GM12801 (cell line): ENCODE data around the gene P2RX1.

Experiments
- TF ChIP-seq, protein P1 (sequence below): IDR thresholded peaks from one replicate; pipeline ENCODE4 v1.5.1; 2011; ENCODE audit warnings: control low read depth; ENCODE audit not compliant: insufficient read length; ENCODE audit errors: extremely low read depth

P2RX1 gene

DNA sequence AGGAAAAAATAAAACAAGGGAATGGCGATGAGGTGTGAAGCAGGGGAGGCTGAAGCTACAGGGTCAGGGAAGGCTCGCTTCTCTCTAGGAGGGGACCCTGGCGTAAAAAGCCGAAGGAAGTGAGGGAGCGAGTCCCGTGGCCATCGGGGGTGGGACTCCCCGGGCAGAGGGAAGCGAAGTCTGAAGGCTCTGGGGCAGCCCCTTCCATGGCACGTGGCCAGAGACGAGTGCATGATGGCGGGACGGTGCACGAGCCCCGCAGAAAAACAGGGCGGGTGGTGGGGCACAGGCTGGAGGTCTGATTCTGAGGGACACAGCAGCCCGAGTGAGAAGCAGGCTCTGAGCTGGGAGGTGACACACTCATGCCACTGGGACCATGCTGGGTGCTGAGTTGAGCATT lies 49.2 kb downstream of the P2RX1 start:
- TF ChIP-seq, protein P1, sequence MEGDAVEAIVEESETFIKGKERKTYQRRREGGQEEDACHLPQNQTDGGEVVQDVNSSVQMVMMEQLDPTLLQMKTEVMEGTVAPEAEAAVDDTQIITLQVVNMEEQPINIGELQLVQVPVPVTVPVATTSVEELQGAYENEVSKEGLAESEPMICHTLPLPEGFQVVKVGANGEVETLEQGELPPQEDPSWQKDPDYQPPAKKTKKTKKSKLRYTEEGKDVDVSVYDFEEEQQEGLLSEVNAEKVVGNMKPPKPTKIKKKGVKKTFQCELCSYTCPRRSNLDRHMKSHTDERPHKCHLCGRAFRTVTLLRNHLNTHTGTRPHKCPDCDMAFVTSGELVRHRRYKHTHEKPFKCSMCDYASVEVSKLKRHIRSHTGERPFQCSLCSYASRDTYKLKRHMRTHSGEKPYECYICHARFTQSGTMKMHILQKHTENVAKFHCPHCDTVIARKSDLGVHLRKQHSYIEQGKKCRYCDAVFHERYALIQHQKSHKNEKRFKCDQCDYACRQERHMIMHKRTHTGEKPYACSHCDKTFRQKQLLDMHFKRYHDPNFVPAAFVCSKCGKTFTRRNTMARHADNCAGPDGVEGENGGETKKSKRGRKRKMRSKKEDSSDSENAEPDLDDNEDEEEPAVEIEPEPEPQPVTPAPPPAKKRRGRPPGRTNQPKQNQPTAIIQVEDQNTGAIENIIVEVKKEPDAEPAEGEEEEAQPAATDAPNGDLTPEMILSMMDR = no peak

DNA sequence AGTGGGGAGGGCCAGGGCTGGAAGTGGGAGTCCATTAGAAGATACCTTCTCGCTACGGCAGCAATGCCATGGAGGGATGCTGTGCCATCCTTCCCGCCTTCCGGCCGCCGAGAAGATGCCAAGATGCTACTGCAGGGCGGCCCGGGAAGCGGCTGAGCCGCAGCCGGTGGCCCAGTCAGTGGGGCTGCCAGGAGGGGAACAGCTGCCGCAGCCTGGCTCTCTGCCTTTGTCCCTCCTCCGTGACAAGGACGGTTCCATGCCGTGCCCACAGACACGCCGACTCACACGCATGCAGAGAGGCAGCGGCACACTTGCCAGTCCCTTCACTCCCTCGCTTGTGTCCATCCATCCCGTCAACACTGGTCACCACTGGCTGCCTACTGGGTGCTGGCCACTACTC lies 50.0 kb downstream of the P2RX1 start:
- TF ChIP-seq, protein P1 = no peak

DNA sequence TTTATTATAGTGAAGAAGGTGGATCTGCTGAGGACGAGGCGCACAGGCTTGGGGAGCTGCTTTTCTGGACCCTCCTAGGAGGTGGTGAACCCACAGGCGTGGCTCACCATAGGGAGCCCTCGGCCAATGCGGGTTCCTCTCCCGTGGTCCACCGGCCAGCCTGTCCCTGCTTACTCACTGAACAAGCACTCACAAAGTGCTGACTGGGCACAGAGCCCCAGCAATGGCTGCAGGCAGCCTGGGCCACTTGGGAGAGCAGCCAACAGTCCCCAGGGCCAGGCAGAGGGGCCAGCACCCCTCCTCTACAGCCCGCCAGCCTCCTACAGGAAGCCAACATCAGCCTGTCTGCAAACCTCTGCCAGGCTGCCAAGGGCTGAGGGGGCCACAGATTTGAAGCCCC lies 51.1 kb downstream of the P2RX1 start:
- TF ChIP-seq, protein P1 = no peak

DNA sequence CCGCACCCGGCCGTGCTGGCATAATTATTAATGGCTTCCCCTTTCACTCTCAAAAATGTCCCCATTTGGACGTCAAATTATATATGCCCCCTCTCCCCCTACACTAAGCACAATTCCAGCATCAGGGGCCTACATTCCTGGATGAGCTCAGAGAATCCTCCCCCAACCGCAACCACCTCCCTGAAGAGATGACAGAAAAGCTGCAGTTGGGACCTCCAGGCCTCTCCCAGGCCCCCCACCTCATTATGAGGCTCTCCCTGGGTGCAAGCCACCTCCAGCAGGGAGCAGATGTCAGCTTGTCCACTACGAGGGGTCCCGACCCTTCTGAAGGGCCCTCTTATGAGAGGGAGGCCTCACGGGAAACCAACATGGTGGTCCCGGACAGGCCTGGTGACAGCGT lies 51.7 kb downstream of the P2RX1 start:
- TF ChIP-seq, protein P1 = no peak

DNA sequence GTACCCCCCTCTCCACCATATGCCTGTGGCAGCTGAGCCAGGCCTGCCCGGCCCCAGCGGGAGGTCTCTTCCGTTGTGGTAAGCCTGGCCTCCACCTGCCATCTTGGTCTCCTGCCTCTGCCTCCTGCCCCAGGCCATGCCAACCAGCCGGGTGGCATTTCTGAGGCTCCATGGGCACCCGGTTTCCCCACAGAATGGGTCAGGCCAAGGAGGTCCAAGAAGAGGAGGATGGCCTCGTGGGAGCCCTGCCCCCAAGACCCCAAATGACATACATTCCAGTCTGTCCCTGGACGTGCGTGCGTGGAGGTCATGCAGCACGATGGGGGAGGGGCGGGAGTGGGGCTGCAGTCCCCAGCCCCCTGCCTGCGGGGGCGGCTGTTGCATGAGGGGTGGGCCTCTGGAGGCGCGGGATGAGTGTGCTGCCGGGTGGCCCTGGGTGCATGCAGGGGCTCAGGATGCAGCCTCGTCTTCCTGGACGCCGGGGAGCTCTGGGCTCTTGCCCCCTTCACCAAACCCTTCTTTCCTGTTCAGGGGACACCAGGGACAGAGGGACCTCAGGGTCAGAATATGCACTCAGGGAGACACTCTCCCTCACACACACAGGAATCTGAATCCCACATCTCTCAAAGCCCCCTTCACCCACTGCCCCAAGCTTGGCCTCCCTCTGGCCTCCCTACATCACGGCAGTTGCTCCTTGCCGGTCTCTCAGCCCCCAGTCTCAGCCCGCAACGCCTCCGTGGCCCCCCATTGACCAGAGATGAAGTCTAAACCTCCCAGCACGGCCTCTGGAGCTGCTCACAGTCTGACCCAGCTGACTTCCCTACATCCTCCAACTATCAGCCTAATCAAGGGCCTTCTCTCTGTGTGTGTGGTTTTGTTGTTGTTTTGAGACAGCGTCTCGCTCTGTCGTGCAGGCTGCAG lies 54.2 kb downstream of the P2RX1 start:
- TF ChIP-seq, protein P1 = no peak

DNA sequence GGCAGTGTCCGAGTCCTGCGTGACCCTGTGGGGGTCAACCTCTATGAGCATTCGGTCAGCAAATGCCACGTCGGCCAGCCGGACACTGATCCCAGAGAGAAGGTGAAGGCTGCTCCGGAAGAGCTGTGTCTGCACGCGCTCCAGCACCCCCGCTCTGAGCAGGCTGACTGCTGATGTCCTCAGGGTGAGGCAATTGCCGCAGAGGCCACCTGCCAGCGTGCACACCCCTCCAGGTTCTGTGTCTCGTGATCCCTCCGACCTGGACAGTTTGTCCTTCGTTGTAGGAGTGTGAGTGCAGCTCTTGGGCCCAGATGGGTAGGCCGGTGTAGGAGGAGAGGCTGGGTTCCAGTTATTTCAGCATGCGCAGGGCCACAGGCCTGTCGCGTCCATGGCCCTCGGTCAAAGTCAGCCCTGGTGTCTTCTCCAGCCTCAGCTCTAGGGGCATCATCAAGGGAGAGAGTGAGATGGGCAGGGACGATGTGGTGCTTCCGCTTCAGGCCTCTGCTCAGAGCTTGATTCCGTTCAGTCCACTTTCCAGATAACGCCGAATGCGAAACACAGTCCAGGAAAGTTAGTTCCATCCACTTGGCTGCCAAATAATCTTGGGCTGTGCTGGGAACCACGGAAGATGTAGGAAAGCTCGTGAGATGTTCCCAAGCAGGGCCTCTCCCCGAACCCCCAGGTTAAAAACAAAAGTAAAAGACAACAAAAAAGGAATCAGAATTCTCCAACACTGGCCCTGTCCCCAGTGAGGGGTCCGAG lies 55.1 kb downstream of the P2RX1 start:
- TF ChIP-seq, protein P1 = no peak

DNA sequence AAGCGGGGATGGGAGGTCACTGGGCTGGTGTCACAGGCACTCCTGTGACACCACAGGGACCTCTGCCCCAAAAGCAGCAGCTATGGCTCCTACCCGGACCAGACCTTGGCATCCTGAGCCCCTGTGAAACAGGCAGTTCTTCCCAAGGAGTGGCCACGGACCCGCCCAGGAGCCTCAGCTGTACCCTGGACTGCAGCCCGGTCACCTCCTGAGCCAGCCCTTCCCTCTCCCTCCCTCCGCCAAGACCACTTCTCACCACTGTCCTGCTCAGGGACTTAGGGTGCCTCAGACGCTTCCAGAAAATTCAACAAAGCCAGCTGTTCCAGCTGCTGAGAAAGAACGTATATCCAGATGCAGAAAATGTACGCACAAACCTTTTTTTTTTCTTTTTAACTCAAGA lies 56.3 kb downstream of the P2RX1 start:
- TF ChIP-seq, protein P1 = no peak
